Peyer's patch (tissue), 4 donors: Measurements from ENCODE around the gene ADGRL4.

ENCODE experiments used
- CTCF ChIP-seq, 6 experiments: fragments of 450-650 bp in 4 of 6; fragments of 200-600 bp in 2 of 6; sonication (generic) in 1 of 6; IDR thresholded peaks; one replicate each; pipeline ENCODE4 v1.5.1; 2017 to 2019; ENCODE audit warnings: antibody characterized with exemption in 6 of 6, mild to moderate bottlenecking in 3 of 6, moderate library complexity in 1 of 6
- POLR2A ChIP-seq, 2 donors: fragments of 450-650 bp; IDR thresholded peaks; one replicate each; pipeline ENCODE4 v1.5.1; 2017; ENCODE audit warnings: antibody characterized with exemption in 2 of 2, mild to moderate bottlenecking in 2 of 2, moderate library complexity in 2 of 2

- TF ChIP-seq CTCF (IDR thresholded peaks at IDR 0.05) (no peak), POLR2A (IDR thresholded peaks at IDR 0.05) (no peak)
Measured at GRCh38 chr1:79004916-79005315, 1.6 kb downstream of the ADGRL4 start.
